ENCODE data around the gene FBXO24. TPM values are rescaled to one million over a fixed set of nuclear protein-coding genes. Genes with fewer than 3 reads are reported as not detected.

Gene FBXO24
- total RNA-seq, 2 donors from 2014 or later = 1.8 to 5.3 TPM

DNA sequence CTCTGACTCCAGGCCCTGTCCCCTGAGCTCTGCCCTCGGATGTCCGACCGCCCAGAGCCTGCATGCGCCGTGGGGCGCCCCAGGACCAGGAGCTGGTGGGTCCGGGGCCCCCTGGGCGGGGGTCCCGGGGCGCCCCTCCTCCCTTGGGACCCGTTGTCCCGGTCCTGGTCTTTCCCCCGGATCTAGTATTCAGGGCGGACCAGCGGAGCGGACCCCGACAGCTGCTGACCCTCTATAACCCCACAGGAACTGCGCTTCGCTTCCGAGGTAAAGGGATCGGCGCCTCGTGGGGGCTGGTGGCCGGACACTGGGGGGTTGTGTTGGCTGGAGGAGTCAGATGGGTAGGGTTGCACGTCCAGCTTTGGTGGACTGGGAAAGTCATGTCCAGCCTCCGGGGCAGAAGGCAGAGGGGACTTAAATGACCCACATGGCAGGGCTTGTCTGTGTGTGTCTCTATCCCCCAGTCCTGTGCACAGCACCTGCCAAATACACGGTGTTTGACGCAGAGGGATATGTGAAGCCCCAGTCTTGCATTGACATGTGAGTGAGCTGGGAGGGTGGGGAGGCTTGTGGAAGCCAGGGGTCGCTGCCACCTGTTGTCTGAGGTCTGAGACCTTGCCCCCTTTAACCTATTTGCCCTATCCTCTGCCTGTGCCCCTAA lies 26.7 kb downstream of the FBXO24 start:
- H3K9me3 ChIP-seq = no peaks in the 10 kb centered on the region
- peaks cover 10% of the 10 kb centered on the region for H3K4me1 ChIP-seq
- H3K36me3 ChIP-seq (replicated peaks in 1 of 2; ENCODE audit: insufficient read depth in 1 of 2, low read depth in 2 of 2) = no peaks in the 10 kb centered on the region
- peak overlapping the region; percentile 76 to 82 for H3K4me3 ChIP-seq
- ATAC-seq = no peak
- no peaks in the 10 kb centered on the region for H3K27me3 ChIP-seq
- WGBS, 2 donors = 2% methylated on average over 29 of the region's 29 CpGs; no CpG with 5 or more reads in 1 of the 2 donors
- TF ChIP-seq POLR2A (IDR thresholded peaks at IDR 0.05) (no peak), CTCF (IDR thresholded peaks at IDR 0.05) (no peak)
- DNase-seq = peak in 3 of 4 donors; percentile 19 to 33 (median 23)
- intact Hi-C loops (cut with DNase I) = no loop called here
- H3K27ac ChIP-seq = peak overlapping the region in 3 of 4 donors; percentile 90 to 99 (median 94)

GRCh38 chr7:100613412-100614175 lies 27.5 kb downstream of the FBXO24 start:
- H3K9me3 ChIP-seq = no peaks in the 10 kb centered on the region
- no peaks in the 10 kb centered on the region for H3K36me3 ChIP-seq (replicated peaks in 1 of 2; ENCODE audit: insufficient read depth in 1 of 2, low read depth in 2 of 2)
- no peak for TF ChIP-seq CTCF (IDR thresholded peaks at IDR 0.05)
- no peak for TF ChIP-seq POLR2A (IDR thresholded peaks at IDR 0.05)
- DNase-seq (no peak), ATAC-seq (no peak)
- H3K4me3 ChIP-seq = no peak overlapping the region
- peaks cover 10% of the 10 kb centered on the region for H3K4me1 ChIP-seq
- no peaks in the 10 kb centered on the region for H3K27me3 ChIP-seq
- H3K27ac ChIP-seq = peak overlapping the region in 1 of 4 donors; percentile 90
- 86 to 88% methylated on average over 12 to 13 of the region's 13 CpGs for WGBS, 2 donors
- intact Hi-C loops (cut with DNase I) = no loop called here

DNA sequence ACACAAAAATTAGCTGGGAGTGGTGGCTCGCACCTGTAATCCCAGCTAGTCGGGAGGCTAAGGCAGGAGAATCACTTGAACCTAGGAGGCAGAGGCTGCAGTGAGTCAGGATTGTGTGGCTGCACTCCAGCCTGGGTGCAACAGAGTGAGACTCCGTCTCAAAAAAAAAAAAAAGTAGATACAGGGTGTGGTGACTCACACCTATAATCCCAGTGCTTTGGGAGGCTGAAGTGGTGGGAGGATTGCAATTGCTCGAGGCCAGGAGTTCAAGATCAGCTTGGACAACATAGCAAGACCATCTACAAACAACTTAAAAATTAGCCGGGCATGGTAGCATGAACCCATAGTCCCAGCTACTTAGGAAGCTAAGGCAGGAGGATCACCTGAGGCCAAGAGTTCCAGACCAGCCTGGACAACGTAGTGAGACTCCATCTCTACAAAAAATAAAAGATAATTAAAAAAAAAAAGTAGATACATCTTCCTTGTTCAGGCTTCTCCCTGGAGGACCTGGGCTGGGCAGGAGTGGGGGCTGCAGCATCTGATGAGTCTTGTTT lies 28.3 kb downstream of the FBXO24 start:
- Histone ChIP-seq H3K4me1 (peaks cover 10% of the 10 kb centered on the region), H3K4me3 (no peak overlapping the region), H3K36me3 (replicated peaks in 1 of 2; ENCODE audit: insufficient read depth in 1 of 2, low read depth in 2 of 2) (no peaks in the 10 kb centered on the region), H3K27me3 (no peaks in the 10 kb centered on the region), H3K27ac (no peak overlapping the region), H3K9me3 (no peaks in the 10 kb centered on the region)
- 71 to 85% methylated on average over 4 to 6 of the region's 6 CpGs for WGBS, 2 donors
- TF ChIP-seq CTCF (IDR thresholded peaks at IDR 0.05) (no peak), POLR2A (IDR thresholded peaks at IDR 0.05) (no peak)
- no peak for DNase-seq
- no peak for ATAC-seq
- intact Hi-C loops (cut with DNase I) = no loop called here

- Histone ChIP-seq H3K4me3 (no peak overlapping the region), H3K36me3 (replicated peaks in 1 of 2; ENCODE audit: insufficient read depth in 1 of 2, low read depth in 2 of 2) (no peaks in the 10 kb centered on the region), H3K27me3 (no peaks in the 10 kb centered on the region), H3K9me3 (no peaks in the 10 kb centered on the region), H3K27ac (no peak overlapping the region), H3K4me1 (no peaks in the 10 kb centered on the region)
- intact Hi-C loops (cut with DNase I) = no loop called here
- 89 to 96% methylated on average over 3 to 6 of the region's 6 CpGs for WGBS, 2 donors
- TF ChIP-seq POLR2A (IDR thresholded peaks at IDR 0.05) = no peak
- TF ChIP-seq CTCF (IDR thresholded peaks at IDR 0.05) = no peak
- DNase-seq (no peak), ATAC-seq (no peak)
Measured at GRCh38 chr7:100620239-100620638, 34.1 kb downstream of the FBXO24 start.

Measured in body of pancreas (tissue), 4 donors.